Esophagus muscularis mucosa (tissue), 4 donors: ENCODE measurements around the gene ASL.
"Not testable (repeated sequence)": the region's sequence is repeated elsewhere in the genome, so short reads cannot be mapped to it uniquely, and the experiment has no call there.

ENCODE experiments used
- CTCF ChIP-seq, 3 experiments: fragments of 200-600 bp in 2 of 3; fragments of 450-650 bp in 1 of 3; sonication (generic) in 2 of 3; IDR thresholded peaks; one replicate each; pipeline ENCODE4 v1.5.1; 2017 to 2019; ENCODE audit warnings: antibody characterized with exemption in 3 of 3, mild to moderate bottlenecking in 2 of 3, moderate library complexity in 1 of 3
- EP300 ChIP-seq: sonication (generic); formaldehyde crosslinking; IDR thresholded peaks from one replicate; pipeline ENCODE4 v1.6.1; 2017; ENCODE audit warnings: antibody characterized with exemption
- POLR2A ChIP-seq: fragments of 450-650 bp; IDR thresholded peaks from one replicate; pipeline ENCODE4 v1.6.1; 2017; ENCODE audit warnings: antibody characterized with exemption, moderate library complexity, mild to moderate bottlenecking, low read depth
- POLR2AphosphoS5 ChIP-seq, 2 donors: sonication (generic); formaldehyde crosslinking; IDR thresholded peaks; one replicate each; pipeline ENCODE4 v1.6.1; 2017; ENCODE audit warnings: antibody characterized with exemption in 2 of 2

DNA sequence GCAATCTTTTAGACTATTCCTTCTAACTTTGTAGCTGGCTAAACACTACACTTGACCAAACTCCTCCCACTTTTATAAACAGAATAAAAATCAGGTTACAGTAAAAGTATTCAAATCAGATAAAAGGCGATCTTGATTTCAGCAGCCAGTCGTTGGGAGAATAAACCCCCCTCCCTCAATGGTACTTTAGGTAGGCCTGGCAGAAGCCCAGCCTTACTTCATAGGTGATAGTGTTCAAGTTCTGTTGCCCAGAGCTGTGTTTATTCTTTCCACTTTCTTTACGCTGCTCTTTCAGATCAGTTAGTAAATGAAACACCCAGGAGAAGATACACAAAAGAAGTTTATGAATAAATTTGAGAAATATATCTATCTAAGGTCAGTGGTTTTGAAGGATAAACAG, 47.3 kb upstream of the ASL start:
- TF ChIP-seq CTCF (IDR thresholded peaks at IDR 0.05); POLR2A; POLR2AphosphoS5 (IDR thresholded peaks at IDR 0.05); EP300: not testable (repeated sequence)
